HEK293T (cell line): ENCODE measurements around the gene AP4S1.

Experiments used
- CTCF ChIA-PET: fragments of 350-600 bp; formaldehyde crosslinking; extraction: SDS; loops from one replicate; lab custom pipeline; 2021; ENCODE audit warnings: antibody characterized with exemption, inconsistent platforms; lab: Yijun Ruan, JAX
- POLR2A ChIA-PET: fragments of 350-600 bp; formaldehyde crosslinking; extraction: SDS; loops from one replicate; lab custom pipeline; 2020; ENCODE audit warnings: antibody characterized with exemption, inconsistent platforms; lab: Yijun Ruan, JAX
- DNase-seq: peaks from one replicate; pipeline ENCODE4 v3.0.0; 2012; ENCODE audit warnings: mixed read lengths; ENCODE audit errors: extremely low spot score
- ARNT ChIP-seq: fragments of 450-650 bp; IDR thresholded peaks from 2 replicates; pipeline ENCODE4 v1.6.1; 2017; ENCODE audit warnings: mild to moderate bottlenecking
- BHLHE40 ChIP-seq: fragments of 450-650 bp; IDR thresholded peaks from 2 replicates; pipeline ENCODE4 v1.6.1; 2016; ENCODE audit warnings: mild to moderate bottlenecking, moderate library complexity, borderline replicate concordance
- CTBP1 ChIP-seq: fragments of 450-650 bp; IDR thresholded peaks from 2 replicates; pipeline ENCODE4 v1.6.1; 2016; ENCODE audit warnings: borderline replicate concordance
- ELF4 ChIP-seq: fragments of 450-650 bp; IDR thresholded peaks from 2 replicates; pipeline ENCODE4 v1.6.1; 2017; ENCODE audit warnings: antibody characterized with exemption
- FOXA1 ChIP-seq: fragments of 450-650 bp; IDR thresholded peaks from 2 replicates; pipeline ENCODE4 v1.6.1; 2016; ENCODE audit warnings: mild to moderate bottlenecking
- FOXK2 ChIP-seq: fragments of 450-650 bp; IDR thresholded peaks from 2 replicates; pipeline ENCODE4 v1.6.1; 2016; ENCODE audit warnings: mild to moderate bottlenecking
- FOXM1 ChIP-seq: fragments of 450-650 bp; IDR thresholded peaks from 2 replicates; pipeline ENCODE4 v1.6.1; 2017; ENCODE audit warnings: mild to moderate bottlenecking, borderline replicate concordance
- HDGF ChIP-seq: fragments of 450-650 bp; IDR thresholded peaks from 2 replicates; pipeline ENCODE4 v1.6.1; 2017; ENCODE audit warnings: antibody characterized with exemption, borderline replicate concordance
- L3MBTL2 ChIP-seq: fragments of 450-650 bp; conservative IDR thresholded peaks from 2 replicates; pipeline ENCODE4 v1.6.1; 2016; ENCODE audit warnings: mild to moderate bottlenecking
- LEF1 ChIP-seq: fragments of 450-650 bp; IDR thresholded peaks from 2 replicates; pipeline ENCODE4 v1.6.1; 2017; ENCODE audit warnings: mild to moderate bottlenecking, borderline replicate concordance
- NFRKB ChIP-seq: fragments of 450-650 bp; IDR thresholded peaks from 2 replicates; pipeline ENCODE4 v1.6.1; 2016; ENCODE audit warnings: mild to moderate bottlenecking, moderate library complexity
- PKNOX1 ChIP-seq: fragments of 450-650 bp; IDR thresholded peaks from 2 replicates; pipeline ENCODE4 v1.6.1; 2016
- SP1 ChIP-seq: fragments of 450-650 bp; IDR thresholded peaks from 2 replicates; pipeline ENCODE4 v1.6.1; 2017
- SUZ12 ChIP-seq: fragments of 450-650 bp; IDR thresholded peaks from 2 replicates; pipeline ENCODE4 v1.6.1; 2016; ENCODE audit warnings: mild to moderate bottlenecking
- TARDBP ChIP-seq: fragments of 450-650 bp; IDR thresholded peaks from 2 replicates; pipeline ENCODE4 v1.6.1; 2016
- ZNF384 ChIP-seq: fragments of 450-650 bp; IDR thresholded peaks from 2 replicates; pipeline ENCODE4 v1.6.1; 2016

Gene AP4S1

GRCh38 chr14:31009836-31010574 is 15.4 kb upstream of the AP4S1 start:
- CTCF ChIA-PET = interaction anchor here (0.7 kb wide), 2 partner anchors 122 to 163 kb away, joined by 3 to 4 read pairs; no protein-coding TSS in a partner anchor
- POLR2A ChIA-PET = interaction anchor here (3.2 kb wide), 1 partner anchor 16 kb away, joined by 10 read pairs; the partner anchor contains the start of genes AP4S1 and STRN3

GRCh38 chr14:31010935-31011334 is 14.5 kb upstream of the AP4S1 start:
- no peak for DNase-seq
- TF ChIP-seq PKNOX1 = no peak
- TF ChIP-seq BHLHE40 = no peak
- TF ChIP-seq ARNT = no peak
- no peak for TF ChIP-seq CTBP1
- TF ChIP-seq TARDBP = no peak
- TF ChIP-seq SP1 = no peak
- no peak for TF ChIP-seq L3MBTL2
- TF ChIP-seq HDGF = no peak
- no peak for TF ChIP-seq ELF4
- TF ChIP-seq SUZ12 = no peak
- TF ChIP-seq FOXA1 = no peak
- TF ChIP-seq FOXM1 = no peak
- ChIA-PET POLR2A (interaction anchor here (3.2 kb wide), 1 partner anchor 15 kb away, joined by 10 read pairs; the partner anchor contains the start of genes AP4S1 and STRN3), CTCF (interaction anchor here (0.7 kb wide), 2 partner anchors 123 to 162 kb away, joined by 3 to 4 read pairs; no protein-coding TSS in a partner anchor)

More at GRCh38 chr14:31009836-31010574, 15.4 kb upstream of the AP4S1 start:
- TF ChIP-seq HDGF (no peak), BHLHE40 (no peak), PKNOX1 (no peak), ELF4 (no peak), FOXA1 (no peak), SP1 (no peak)
- DNase-seq = no peak

GRCh38 chr14:31013841-31014240 is 11.6 kb upstream of the AP4S1 start:
- no peak for DNase-seq
- TF ChIP-seq LEF1 (no peak), ARNT (no peak), L3MBTL2 (no peak), SP1 (no peak), ZNF384 (no peak), FOXK2 (no peak), FOXA1 (no peak), ELF4 (no peak), BHLHE40 (no peak), HDGF (no peak), SUZ12 (no peak), CTBP1 (no peak), TARDBP (no peak), PKNOX1 (no peak)
- POLR2A ChIA-PET = no interaction called here
- CTCF ChIA-PET = no interaction called here

GRCh38 chr14:31018057-31018645 is 7.3 kb upstream of the AP4S1 start:
- ChIA-PET POLR2A (interaction anchor here (1.4 kb wide), 1 partner anchor 8 kb away, joined by 6 read pairs; the partner anchor contains the start of gene STRN3), CTCF (no interaction called here)
- TF ChIP-seq NFRKB = no peak
- TF ChIP-seq ZNF384 = no peak
- no peak for TF ChIP-seq L3MBTL2
- TF ChIP-seq SP1 = no peak
- no peak for TF ChIP-seq ARNT
- TF ChIP-seq SUZ12 = no peak
- no peak for TF ChIP-seq HDGF
- TF ChIP-seq PKNOX1 = no peak
- no peak for TF ChIP-seq LEF1
- TF ChIP-seq ELF4 = no peak
- no peak for TF ChIP-seq FOXM1
- no peak for DNase-seq

- POLR2A ChIA-PET = no interaction called here
- CTCF ChIA-PET = no interaction called here
These were observed 4.4 kb upstream of the AP4S1 start for GRCh38 chr14:31020834-31021575.

More at GRCh38 chr14:31020834-31021575, 4.4 kb upstream of the AP4S1 start:
- no peak for DNase-seq
- no peak for TF ChIP-seq L3MBTL2
- no peak for TF ChIP-seq FOXA1
- TF ChIP-seq NFRKB = no peak
- TF ChIP-seq LEF1 = no peak
- no peak for TF ChIP-seq ARNT
- no peak for TF ChIP-seq ZNF384
- no peak for TF ChIP-seq FOXM1
- TF ChIP-seq CTBP1 = no peak
